Neuronal stem cell (in vitro differentiated cells): Measurements from ENCODE around the gene PTPRZ1.

Experiments
- DNase-seq: peaks from one replicate; pipeline ENCODE4 v3.0.0-alpha.2; 2013; ENCODE audit warnings: low spot score
- H2AFZ ChIP-seq: one replicate; pipeline ENCODE4 v1.6.1; 2013; ENCODE audit warnings: mild to moderate bottlenecking, low read length, inconsistent platforms
- H2AK5ac ChIP-seq: 2 replicates; pipeline ENCODE4 v1.6.1; 2013; ENCODE audit warnings: low read depth, mild to moderate bottlenecking, inconsistent platforms, low read length, moderate library complexity, mixed read lengths
- H2BK120ac ChIP-seq: 2 replicates; pipeline ENCODE4 v1.6.1; 2013; ENCODE audit warnings: low read depth, mild to moderate bottlenecking, inconsistent platforms, low read length, moderate library complexity, mixed read lengths
- H2BK12ac ChIP-seq: one replicate; pipeline ENCODE4 v1.6.1; 2013; ENCODE audit warnings: low read length, inconsistent platforms
- H2BK15ac ChIP-seq: 2 replicates; pipeline ENCODE4 v1.6.1; 2013; ENCODE audit warnings: mild to moderate bottlenecking, low read length, inconsistent platforms, mixed read lengths
- H2BK5ac ChIP-seq: one replicate; pipeline ENCODE4 v1.6.1; 2013; ENCODE audit warnings: inconsistent platforms, mild to moderate bottlenecking, low read length, moderate library complexity
- H3K14ac ChIP-seq: one replicate; pipeline ENCODE4 v1.6.1; 2013; ENCODE audit warnings: low read length, inconsistent platforms
- H3K18ac ChIP-seq: 2 replicates; pipeline ENCODE4 v1.6.1; 2013; ENCODE audit warnings: low read length, inconsistent platforms
- H3K23ac ChIP-seq: 2 replicates; pipeline ENCODE4 v1.6.1; 2013; ENCODE audit warnings: low read depth, mild to moderate bottlenecking, mixed read lengths, low read length, inconsistent platforms; ENCODE audit not compliant: poor library complexity
- H3K27ac ChIP-seq: replicated peaks from 3 replicates; pipeline ENCODE4 v1.5.1; 2013; ENCODE audit warnings: low read length, inconsistent platforms
- H3K27me3 ChIP-seq, 3 experiments: 2 replicates each; pipeline ENCODE4 v1.6.1; 2013; ENCODE audit warnings: low read length in 3 of 3, mild to moderate bottlenecking in 2 of 3, inconsistent platforms in 1 of 3, low read depth in 1 of 3, mixed read lengths in 1 of 3, moderate library complexity in 1 of 3; ENCODE audit not compliant: control insufficient read depth in 3 of 3, insufficient read depth in 3 of 3
- H3K36me3 ChIP-seq, 2 donors: replicated peaks in 1 of 2; 2 replicates each; pipeline ENCODE4 v1.6.1; 2013; ENCODE audit warnings: low read length in 2 of 2; ENCODE audit not compliant: control insufficient read depth in 2 of 2, insufficient read depth in 2 of 2
- H3K4ac ChIP-seq: 2 replicates; pipeline ENCODE4 v1.6.1; 2013; ENCODE audit warnings: inconsistent platforms, mild to moderate bottlenecking, low read length, moderate library complexity
- H3K4me1 ChIP-seq, 2 donors: 1 replicate in 1 of 2; 2 replicates in 1 of 2; pipeline ENCODE4 v1.6.1; 2013; ENCODE audit warnings: low read length in 2 of 2, low read depth in 1 of 2; ENCODE audit not compliant: control insufficient read depth in 2 of 2, insufficient read depth in 1 of 2
- H3K4me2 ChIP-seq: one replicate; pipeline ENCODE4 v1.6.1; 2013; ENCODE audit warnings: mild to moderate bottlenecking, low read length, inconsistent platforms; ENCODE audit not compliant: insufficient read depth, poor library complexity, severe bottlenecking
- H3K4me3 ChIP-seq, 2 donors: 2 replicates each; pipeline ENCODE4 v1.5.1; 2013; ENCODE audit warnings: low read length in 2 of 2, mild to moderate bottlenecking in 2 of 2, inconsistent platforms in 1 of 2, moderate library complexity in 1 of 2
- H3K79me1 ChIP-seq: one replicate; pipeline ENCODE4 v1.6.1; 2013; ENCODE audit warnings: low read depth, mild to moderate bottlenecking, inconsistent platforms, low read length, moderate library complexity
- H3K9ac ChIP-seq: one replicate; pipeline ENCODE4 v1.6.1; 2013; ENCODE audit warnings: mild to moderate bottlenecking, low read depth, low read length, inconsistent platforms; ENCODE audit not compliant: poor library complexity
- H3K9me3 ChIP-seq, 2 donors: replicated peaks in 1 of 2; 2 replicates each; pipeline versions ENCODE3 to v1.6.1; 2013; ENCODE audit warnings: low read length in 2 of 2, mild to moderate bottlenecking in 2 of 2, inconsistent platforms in 1 of 2, low read depth in 1 of 2, mixed read lengths in 1 of 2, moderate library complexity in 1 of 2; ENCODE audit not compliant: control insufficient read depth in 2 of 2, insufficient read depth in 1 of 2
- H4K8ac ChIP-seq: one replicate; pipeline ENCODE4 v1.6.1; 2013; ENCODE audit warnings: low read depth, mild to moderate bottlenecking, inconsistent platforms, low read length, moderate library complexity
- H4K91ac ChIP-seq: one replicate; pipeline ENCODE4 v1.6.1; 2013; ENCODE audit warnings: low read length, low read depth, mild to moderate bottlenecking, inconsistent platforms; ENCODE audit not compliant: poor library complexity
- WGBS, 2 donors: extraction: QIAGEN DNeasy Blood & Tissue Kit; methylation state at CpG; one replicate each; pipeline ENCODE4 v1.1.7; 2013; ENCODE audit warnings: missing lambda C conversion rate in 2 of 2, mixed read lengths in 1 of 2; ENCODE audit not compliant: insufficient read length in 2 of 2, insufficient replicate concordance in 1 of 2; ENCODE audit errors: extremely low coverage in 2 of 2; 5-methylcytosine and 5-hydroxymethylcytosine counted together

The PTPRZ1 gene

GRCh38 chr7:121904120-121904519 is 31.2 kb downstream of the PTPRZ1 start:
- DNase-seq: no peak
- Histone ChIP-seq H3K18ac (no peak overlapping the region), H3K4me3 (no peak overlapping the region), H3K27me3 (no peaks in the 10 kb centered on the region), H3K9me3 (peaks cover 0 to 39% of the 10 kb centered on the region in 2 donors), H4K8ac (no peak overlapping the region), H3K4ac (no peak overlapping the region), H3K9ac (no peak overlapping the region), H2BK12ac (no peak overlapping the region), H2BK5ac (no peak overlapping the region), H2BK15ac (no peak overlapping the region), H2AK5ac (no peak overlapping the region), H2BK120ac (no peak overlapping the region), H3K79me1 (peaks cover 1% of the 10 kb centered on the region), H2AFZ (no peak overlapping the region), H3K36me3 (peaks cover 8 to 91% of the 10 kb centered on the region in 2 donors), H3K27ac (no peak overlapping the region), H3K14ac (no peak overlapping the region), H3K4me2 (no peak overlapping the region), H3K4me1 (no peaks in the 10 kb centered on the region), H3K23ac (no peak overlapping the region), H4K91ac (no peak overlapping the region)
- no CpG with 5 or more reads among the region's 2 CpGs for WGBS, 2 donors

GRCh38 chr7:121908042-121908441 is 35.1 kb downstream of the PTPRZ1 start:
- Histone ChIP-seq H3K18ac (no peak overlapping the region), H3K36me3 (peaks cover 2 to 71% of the 10 kb centered on the region in 2 donors), H3K4ac (no peak overlapping the region), H3K27ac (no peak overlapping the region), H3K4me2 (no peak overlapping the region), H3K9ac (no peak overlapping the region), H3K23ac (no peak overlapping the region), H2BK12ac (no peak overlapping the region), H4K8ac (no peak overlapping the region), H2AFZ (no peak overlapping the region), H2BK5ac (no peak overlapping the region), H2BK15ac (no peak overlapping the region), H2AK5ac (no peak overlapping the region), H3K4me1 (peaks cover 5 to 17% of the 10 kb centered on the region in 2 donors), H3K4me3 (no peak overlapping the region), H2BK120ac (no peak overlapping the region), H3K27me3 (no peaks in the 10 kb centered on the region), H3K14ac (no peak overlapping the region), H3K9me3 (peaks cover 0 to 11% of the 10 kb centered on the region in 2 donors), H4K91ac (no peak overlapping the region), H3K79me1 (peaks cover 1% of the 10 kb centered on the region)
- no peak for DNase-seq

- Histone ChIP-seq H4K91ac (no peak overlapping the region), H3K27ac (peak overlapping the region; percentile 28)
These were observed 36.9 kb downstream of the PTPRZ1 start for GRCh38 chr7:121909716-121910345.

DNA sequence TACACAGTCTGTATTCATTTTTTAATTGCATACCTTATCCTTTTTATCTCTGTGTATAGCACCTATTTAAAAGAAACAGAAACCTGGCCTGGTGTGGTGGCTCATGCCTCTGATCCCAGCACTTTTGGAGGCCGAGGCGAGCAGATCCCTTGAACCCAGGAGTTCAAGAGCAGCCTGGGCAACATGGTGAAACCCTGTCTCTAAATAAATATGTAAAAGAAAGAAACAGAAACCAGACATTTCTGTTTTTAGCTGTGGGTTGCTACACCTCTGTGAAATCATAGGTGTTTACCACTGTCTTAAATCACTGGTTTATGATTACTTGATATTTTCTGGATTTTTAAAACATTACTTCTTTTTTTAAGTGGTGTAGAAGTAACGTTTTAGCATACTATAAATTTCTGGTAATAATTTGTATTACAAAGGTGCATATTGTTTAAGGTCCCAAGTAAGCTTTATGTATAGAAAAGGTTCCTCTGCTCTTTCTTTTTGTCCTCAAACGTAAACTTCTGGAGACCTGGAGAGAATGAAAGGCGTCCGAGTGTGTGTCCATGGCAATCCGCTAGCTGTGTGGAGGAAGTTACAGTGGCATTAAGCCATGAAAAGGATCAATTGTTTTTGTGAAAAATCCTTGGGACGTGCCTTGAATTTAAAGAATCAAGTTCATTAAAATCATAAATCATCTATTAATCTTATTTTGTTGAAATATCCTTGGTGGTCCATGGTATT is 41.1 kb downstream of the PTPRZ1 start:
- H2BK120ac ChIP-seq: no peak overlapping the region
- no peak for DNase-seq
- no CpG with 5 or more reads among the region's 8 CpGs for WGBS, 2 donors
- no peak overlapping the region for H2BK12ac ChIP-seq
- H2AFZ ChIP-seq: no peak overlapping the region
- no peak overlapping the region for H3K18ac ChIP-seq
- peak overlapping the region; percentile 58 for H3K27ac ChIP-seq
- H2AK5ac ChIP-seq: no peak overlapping the region
- no peak overlapping the region for H3K4me3 ChIP-seq
- no peaks in the 10 kb centered on the region for H3K27me3 ChIP-seq
- H3K4ac ChIP-seq: no peak overlapping the region
- no peak overlapping the region for H3K4me2 ChIP-seq
- no peak overlapping the region for H3K9ac ChIP-seq
- no peak overlapping the region for H2BK5ac ChIP-seq
- H3K4me1 ChIP-seq: peaks cover 17 to 37% of the 10 kb centered on the region in 2 donors
- no peaks in the 10 kb centered on the region for H3K79me1 ChIP-seq
- no peak overlapping the region for H3K23ac ChIP-seq
- peaks cover 0 to 34% of the 10 kb centered on the region in 2 donors for H3K36me3 ChIP-seq
- no peaks in the 10 kb centered on the region for H3K9me3 ChIP-seq
- no peak overlapping the region for H2BK15ac ChIP-seq
- no peak overlapping the region for H3K14ac ChIP-seq
- H4K8ac ChIP-seq: no peak overlapping the region
- H4K91ac ChIP-seq: no peak overlapping the region

More at GRCh38 chr7:121909716-121910345, 36.9 kb downstream of the PTPRZ1 start:
- Histone ChIP-seq H3K4me3 (no peak overlapping the region), H3K9me3 (no peaks in the 10 kb centered on the region), H2BK5ac (no peak overlapping the region), H3K14ac (no peak overlapping the region), H3K36me3 (peaks cover 2 to 53% of the 10 kb centered on the region in 2 donors), H2AK5ac (no peak overlapping the region), H2AFZ (no peak overlapping the region), H3K18ac (no peak overlapping the region), H3K4ac (no peak overlapping the region), H3K9ac (no peak overlapping the region), H2BK15ac (no peak overlapping the region), H3K4me1 (peaks cover 9 to 32% of the 10 kb centered on the region in 2 donors), H3K79me1 (peaks cover 1% of the 10 kb centered on the region), H2BK120ac (no peak overlapping the region), H2BK12ac (no peak overlapping the region), H3K4me2 (no peak overlapping the region), H3K23ac (no peak overlapping the region), H4K8ac (no peak overlapping the region), H3K27me3 (no peaks in the 10 kb centered on the region)
- no peak for DNase-seq
- no CpG with 5 or more reads among the region's 3 CpGs for WGBS, 2 donors
